Breast epithelium (tissue), 3 donors: ENCODE results near the gene PDE4D.

ENCODE experiments used
- POLR2A ChIP-seq: fragments of 450-650 bp; IDR thresholded peaks from one replicate; pipeline ENCODE4 v1.6.1; 2016; ENCODE audit warnings: antibody characterized with exemption, mild to moderate bottlenecking, moderate library complexity
- POLR2AphosphoS5 ChIP-seq, 3 donors: sonication (generic); formaldehyde crosslinking; IDR thresholded peaks; one replicate each; pipeline ENCODE4 v1.6.1; 2017; ENCODE audit warnings: antibody characterized with exemption in 3 of 3
- TF ChIP-seq, protein P1 (sequence below), 3 donors: fragments of 450-650 bp; IDR thresholded peaks; one replicate each; pipeline ENCODE4 v1.5.1; 2016 to 2017; ENCODE audit warnings: antibody characterized with exemption in 3 of 3, mild to moderate bottlenecking in 3 of 3, moderate library complexity in 3 of 3

DNA sequence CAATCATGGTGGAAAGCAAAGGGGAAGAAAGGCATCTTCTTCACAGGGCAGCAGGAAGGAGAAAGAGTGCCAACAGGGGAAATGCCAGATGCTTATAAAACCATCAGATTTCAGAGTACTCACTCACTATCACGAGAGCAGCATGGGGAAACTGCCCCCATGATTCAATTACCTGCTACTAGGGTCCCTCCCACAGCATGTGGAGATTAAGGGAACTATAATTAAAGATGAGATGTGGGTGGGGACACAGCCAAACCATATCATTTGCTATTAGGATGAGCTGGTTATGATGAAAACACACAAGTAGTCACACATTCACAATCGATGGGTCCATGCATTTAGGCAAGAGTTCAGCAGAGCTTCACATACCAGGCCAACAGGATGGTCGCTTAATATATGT is 469.0 kb downstream of the PDE4D start:
- TF ChIP-seq POLR2A: no peak
- TF ChIP-seq POLR2AphosphoS5 (IDR thresholded peaks at IDR 0.05): no peak
- TF ChIP-seq, protein P1, sequence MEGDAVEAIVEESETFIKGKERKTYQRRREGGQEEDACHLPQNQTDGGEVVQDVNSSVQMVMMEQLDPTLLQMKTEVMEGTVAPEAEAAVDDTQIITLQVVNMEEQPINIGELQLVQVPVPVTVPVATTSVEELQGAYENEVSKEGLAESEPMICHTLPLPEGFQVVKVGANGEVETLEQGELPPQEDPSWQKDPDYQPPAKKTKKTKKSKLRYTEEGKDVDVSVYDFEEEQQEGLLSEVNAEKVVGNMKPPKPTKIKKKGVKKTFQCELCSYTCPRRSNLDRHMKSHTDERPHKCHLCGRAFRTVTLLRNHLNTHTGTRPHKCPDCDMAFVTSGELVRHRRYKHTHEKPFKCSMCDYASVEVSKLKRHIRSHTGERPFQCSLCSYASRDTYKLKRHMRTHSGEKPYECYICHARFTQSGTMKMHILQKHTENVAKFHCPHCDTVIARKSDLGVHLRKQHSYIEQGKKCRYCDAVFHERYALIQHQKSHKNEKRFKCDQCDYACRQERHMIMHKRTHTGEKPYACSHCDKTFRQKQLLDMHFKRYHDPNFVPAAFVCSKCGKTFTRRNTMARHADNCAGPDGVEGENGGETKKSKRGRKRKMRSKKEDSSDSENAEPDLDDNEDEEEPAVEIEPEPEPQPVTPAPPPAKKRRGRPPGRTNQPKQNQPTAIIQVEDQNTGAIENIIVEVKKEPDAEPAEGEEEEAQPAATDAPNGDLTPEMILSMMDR (IDR thresholded peaks at IDR 0.05): no peak
